A673 (cell line): ENCODE measurements around the gene RPS19.

ENCODE experiments used
- CTCF ChIP-seq: fragments of 300-800, 200-600 bp; sonication (generic); conservative IDR thresholded peaks from 2 replicates; pipeline ENCODE4 v1.5.1; 2017; ENCODE audit warnings: low read depth, mild to moderate bottlenecking, antibody characterized with exemption, low read length, moderate library complexity, mixed read lengths
- EZH2 ChIP-seq: fragments of 200-600 bp; sonication (generic); IDR thresholded peaks from 2 replicates; pipeline ENCODE4 v1.6.1; 2017; ENCODE audit warnings: borderline replicate concordance, low read depth, mild to moderate bottlenecking, mixed read lengths, antibody characterized with exemption, low read length; ENCODE audit not compliant: poor library complexity, severe bottlenecking

- TF ChIP-seq CTCF: no peak
- TF ChIP-seq EZH2: no peak
Measured at GRCh38 chr19:41910240-41910991, 50.4 kb downstream of the RPS19 start.
